Posterior cingulate gyrus (tissue), 11 donors: ENCODE data around the gene MVB12B.
A peak's percentile ranks its signal among the peaks of the same experiment; 100 is the strongest.

Source experiments
- DNase-seq, 10 donors: peaks; one replicate each; pipeline versions ENCODE4 v3.0.0 to v3.0.0-alpha.2; 2020 to 2021; ENCODE audit warnings: mixed read lengths in 3 of 10
- intact Hi-C: fragments of 100-400 bp; cut with DNase I; formaldehyde crosslinking; loops from one replicate; pipeline ENCODE4 v1.15.1; 2023

Gene MVB12B

GRCh38 chr9:126517833-126518356, 191.3 kb downstream of the MVB12B start:
- intact Hi-C loops = no loop called here
- DNase-seq = no peak

GRCh38 chr9:126518763-126519162, 192.1 kb downstream of the MVB12B start:
- intact Hi-C loops = no loop called here
- no peak for DNase-seq

GRCh38 chr9:126519660-126520420, 193.2 kb downstream of the MVB12B start:
- peak in 2 of 10 donors; percentile 72 to 79 for DNase-seq
- intact Hi-C loops = no loop called here

- intact Hi-C loops = no loop called here
- DNase-seq = no peak
These were observed 193.8 kb downstream of the MVB12B start for GRCh38 chr9:126520453-126520852.

GRCh38 chr9:126521089-126521488, 194.5 kb downstream of the MVB12B start:
- peak in 2 of 10 donors; percentile 10 to 51 for DNase-seq
- intact Hi-C loops = no loop called here

- intact Hi-C loops = no loop called here
- DNase-seq = peak in 3 of 10 donors; percentile 37 to 84 (median 39)
These were observed 194.9 kb downstream of the MVB12B start for GRCh38 chr9:126521551-126521950.

- peak in 3 of 10 donors; percentile 27 to 72 (median 34) for DNase-seq
- intact Hi-C loops = no loop called here
These were observed 195.5 kb downstream of the MVB12B start for GRCh38 chr9:126521976-126522590.

- peak in 3 of 10 donors; percentile 52 to 66 (median 55) for DNase-seq
- intact Hi-C loops = no loop called here
These were observed 196.2 kb downstream of the MVB12B start for GRCh38 chr9:126522612-126523356.

- peak in 3 of 10 donors; percentile 10 to 24 (median 10) for DNase-seq
- intact Hi-C loops = no loop called here
These were observed 197.0 kb downstream of the MVB12B start for GRCh38 chr9:126523611-126524111.

GRCh38 chr9:126524353-126525077, 197.9 kb downstream of the MVB12B start:
- intact Hi-C loops = no loop called here
- peak in 3 of 10 donors; percentile 21 to 64 (median 30) for DNase-seq

- intact Hi-C loops = no loop called here
- DNase-seq = peak in 3 of 10 donors; percentile 42 to 62 (median 55)
These were observed 199.8 kb downstream of the MVB12B start for GRCh38 chr9:126526218-126527108.

GRCh38 chr9:126527109-126527825, 200.6 kb downstream of the MVB12B start:
- intact Hi-C loops = no loop called here
- DNase-seq = peak in 3 of 10 donors; percentile 37 to 67 (median 64)

- DNase-seq = peak in 3 of 10 donors; percentile 22 to 62 (median 49)
- intact Hi-C loops = no loop called here
These were observed 201.5 kb downstream of the MVB12B start for GRCh38 chr9:126528111-126528510.

GRCh38 chr9:126528915-126529314, 202.3 kb downstream of the MVB12B start:
- intact Hi-C loops = no loop called here
- peak in 2 of 10 donors; percentile 23 to 39 for DNase-seq

- peak in 3 of 10 donors; percentile 4 to 24 (median 17) for DNase-seq
- intact Hi-C loops = no loop called here
These were observed 204.5 kb downstream of the MVB12B start for GRCh38 chr9:126531035-126531571.

GRCh38 chr9:126531591-126531990, 205.0 kb downstream of the MVB12B start:
- peak in 3 of 10 donors; percentile 17 to 67 (median 48) for DNase-seq
- intact Hi-C loops = no loop called here

- DNase-seq = peak in 3 of 10 donors; percentile 19 to 45 (median 23)
- intact Hi-C loops = no loop called here
These were observed 205.4 kb downstream of the MVB12B start for GRCh38 chr9:126532019-126532462.

- intact Hi-C loops = no loop called here
These were observed 205.9 kb downstream of the MVB12B start for GRCh38 chr9:126532489-126532888.

More at GRCh38 chr9:126532489-126532888, 205.9 kb downstream of the MVB12B start:
- no peak for DNase-seq
